Activated naive CD8-positive, alpha-beta T cell treated with anti-CD3 and anti-CD28 coated beads, Interleukin-2, amount 10 ng/mL, durations not matched to agents 7 days and 5 days (primary cell): ENCODE data around the gene RARA. TPM values are rescaled to one million over a fixed set of nuclear protein-coding genes. Genes with fewer than 3 reads are reported as not detected.
"Not testable (repeated sequence)": the region's sequence is repeated elsewhere in the genome, so short reads cannot be mapped to it uniquely, and the experiment has no call there.

ENCODE experiments used
- ATAC-seq: fragments of 150-1000 bp; cut with Tn5 transposase; one replicate; pipeline ENCODE4 v1.10.0; 2021; ENCODE audit warnings: low read depth, moderate library complexity
- POLR2A ChIA-PET: fragments of 350-600 bp; sonication (Branson Sonifier 250); formaldehyde crosslinking; loops from one replicate; lab custom pipeline; 2021; ENCODE audit warnings: antibody characterized with exemption; lab: Charles Lee
- DNase-seq: peaks from one replicate; pipeline ENCODE4 v3.0.0; 2021
- H3K27ac Mint-ChIP-seq: one replicate; pipeline ENCODE4 v1.8.0; 2022; ENCODE audit warnings: mild to moderate bottlenecking, mixed read lengths
- H3K27me3 Mint-ChIP-seq: one replicate; pipeline ENCODE4 v1.8.0; 2022; ENCODE audit warnings: mild to moderate bottlenecking, moderate library complexity, mixed read lengths
- H3K36me3 Mint-ChIP-seq: one replicate; pipeline ENCODE4 v1.8.0; 2021; ENCODE audit warnings: mild to moderate bottlenecking, mixed read lengths
- H3K4me1 Mint-ChIP-seq: one replicate; pipeline ENCODE4 v1.8.0; 2021; ENCODE audit warnings: mixed read lengths
- H3K4me3 Mint-ChIP-seq: one replicate; pipeline ENCODE4 v1.8.0; 2022; ENCODE audit warnings: mild to moderate bottlenecking, moderate library complexity, mixed read lengths
- H3K9me3 Mint-ChIP-seq: one replicate; pipeline ENCODE4 v1.8.0; 2021; ENCODE audit warnings: mixed read lengths
- total RNA-seq, 2 experiments: library from RNA; stranded (reverse); gene quantifications; one replicate each; pipeline ENCODE4 v1.2.3, GENCODE V29; 2021

RARA gene
- total RNA-seq, 2 experiments from 2014 or later = 51.7 to 53.6 TPM

- H3K4me3 Mint-ChIP-seq, DNase-seq, ATAC-seq, H3K9me3 Mint-ChIP-seq, H3K36me3 Mint-ChIP-seq, POLR2A ChIA-PET, H3K27ac Mint-ChIP-seq: not testable (repeated sequence)
- Mint-ChIP-seq H3K4me1 (peaks cover 11% of the 10 kb centered on the region), H3K27me3 (peaks cover 16% of the 10 kb centered on the region)
Observed at GRCh38 chr17:40375786-40376185, 66.8 kb downstream of the RARA start.

GRCh38 chr17:40376541-40376940, 67.6 kb downstream of the RARA start:
- DNase-seq, H3K27ac Mint-ChIP-seq, POLR2A ChIA-PET, H3K36me3 Mint-ChIP-seq, H3K9me3 Mint-ChIP-seq: not testable (repeated sequence)
- Mint-ChIP-seq H3K4me1 (peaks cover 11% of the 10 kb centered on the region), H3K27me3 (peaks cover 16% of the 10 kb centered on the region), H3K4me3 (peak overlapping the region; percentile 21)
- ATAC-seq = peak; percentile 18

- Mint-ChIP-seq H3K27ac (no peak overlapping the region), H3K27me3 (peaks cover 16% of the 10 kb centered on the region), H3K4me1 (peaks cover 7% of the 10 kb centered on the region), H3K4me3 (no peak overlapping the region), H3K36me3 (no peaks in the 10 kb centered on the region), H3K9me3 (peaks cover 4% of the 10 kb centered on the region)
- no peak for ATAC-seq
- no peak for DNase-seq
- POLR2A ChIA-PET = no interaction called here
Observed at GRCh38 chr17:40377832-40378231, 68.9 kb downstream of the RARA start.

GRCh38 chr17:40378966-40379365, 70.0 kb downstream of the RARA start:
- Mint-ChIP-seq H3K27me3 (peaks cover 16% of the 10 kb centered on the region), H3K36me3 (peaks cover 2% of the 10 kb centered on the region), H3K4me3 (no peak overlapping the region), H3K4me1 (peaks cover 6% of the 10 kb centered on the region), H3K27ac (no peak overlapping the region), H3K9me3 (peaks cover 4% of the 10 kb centered on the region)
- POLR2A ChIA-PET = no interaction called here
- ATAC-seq (no peak), DNase-seq (no peak)

- H3K4me1 Mint-ChIP-seq = no peaks in the 10 kb centered on the region
- H3K4me3 Mint-ChIP-seq = no peak overlapping the region
- no peaks in the 10 kb centered on the region for H3K9me3 Mint-ChIP-seq
- no peak for ATAC-seq
- POLR2A ChIA-PET = interaction anchor here (0.7 to 1.3 kb wide), 3 partner anchors 25 to 157 kb away, joined by 3 to 4 read pairs (median 4); no protein-coding TSS in a partner anchor
- peaks cover 7% of the 10 kb centered on the region for H3K36me3 Mint-ChIP-seq
- H3K27ac Mint-ChIP-seq = no peak overlapping the region
- DNase-seq = no peak
- peaks cover 8% of the 10 kb centered on the region for H3K27me3 Mint-ChIP-seq
Observed at GRCh38 chr17:40382251-40382650, 73.3 kb downstream of the RARA start.

- not testable (repeated sequence) for ATAC-seq, H3K4me1 Mint-ChIP-seq, H3K4me3 Mint-ChIP-seq, H3K9me3 Mint-ChIP-seq, H3K27me3 Mint-ChIP-seq, DNase-seq, H3K27ac Mint-ChIP-seq
- POLR2A ChIA-PET = interaction anchor here (0.7 to 1.3 kb wide), 3 partner anchors 9 to 31 kb away, joined by 3 read pairs; partner anchors contain the start of gene TOP2A
- peaks cover 26% of the 10 kb centered on the region for H3K36me3 Mint-ChIP-seq
Observed at GRCh38 chr17:40386555-40386954, 77.6 kb downstream of the RARA start.

GRCh38 chr17:40399185-40399584, 90.2 kb downstream of the RARA start:
- Mint-ChIP-seq H3K9me3 (no peaks in the 10 kb centered on the region), H3K4me3 (no peak overlapping the region), H3K36me3 (peaks cover 49% of the 10 kb centered on the region), H3K27me3 (no peaks in the 10 kb centered on the region), H3K27ac (no peak overlapping the region), H3K4me1 (peaks cover 14% of the 10 kb centered on the region)
- ATAC-seq = peak; percentile 42
- no peak for DNase-seq
- POLR2A ChIA-PET = interaction anchor here (0.6 to 1.5 kb wide), 3 partner anchors 10 to 111 kb away, joined by 3 to 5 read pairs (median 3); partner anchors contain the start of gene TOP2A

GRCh38 chr17:40402668-40403067, 93.7 kb downstream of the RARA start:
- H3K27me3 Mint-ChIP-seq = no peaks in the 10 kb centered on the region
- peaks cover 18% of the 10 kb centered on the region for H3K4me1 Mint-ChIP-seq
- H3K9me3 Mint-ChIP-seq = no peaks in the 10 kb centered on the region
- peaks cover 57% of the 10 kb centered on the region for H3K36me3 Mint-ChIP-seq
- peak overlapping the region; percentile 65 for H3K27ac Mint-ChIP-seq
- peak overlapping the region; percentile 35 for H3K4me3 Mint-ChIP-seq
- no peak for DNase-seq
- no peak for ATAC-seq
- POLR2A ChIA-PET = interaction anchor here (0.6 to 1.0 kb wide), 3 partner anchors 9 to 41 kb away, joined by 3 to 6 read pairs (median 3); no protein-coding TSS in a partner anchor

GRCh38 chr17:40404003-40404402, 95.0 kb downstream of the RARA start:
- Mint-ChIP-seq H3K36me3 (peaks cover 55% of the 10 kb centered on the region), H3K27ac (no peak overlapping the region), H3K27me3 (no peaks in the 10 kb centered on the region), H3K9me3 (no peaks in the 10 kb centered on the region), H3K4me3 (no peak overlapping the region), H3K4me1 (peaks cover 18% of the 10 kb centered on the region)
- POLR2A ChIA-PET = interaction anchor here (1.0 to 1.4 kb wide), 2 partner anchors 9 to 10 kb away, joined by 3 to 5 read pairs; no protein-coding TSS in a partner anchor
- DNase-seq (no peak), ATAC-seq (no peak)

Other genes starting within 250 kb of the RARA start
- 10 to 100 TPM; 19.9 to 20.3 TPM for gene THRA, start 246.2 kb upstream of the RARA start, total RNA-seq
- gene NR1D1, start 208.6 kb upstream of the RARA start, total RNA-seq = 1 to 10 TPM; 5.0 to 5.8 TPM
- 100 to 1,000 TPM; 107 to 110 TPM for gene MSL1, start 187.2 kb upstream of the RARA start, total RNA-seq
- 100 to 1,000 TPM; 100 to 101 TPM for gene CASC3, start 168.6 kb upstream of the RARA start, total RNA-seq
- 1 to 10 TPM; 4.9 to 5.4 TPM for gene RAPGEFL1, start 131.7 kb upstream of the RARA start, total RNA-seq
- gene WIPF2, start 89.9 kb upstream of the RARA start, total RNA-seq = 10 to 100 TPM; 27.7 to 28.5 TPM
- 10 to 100 TPM; 67.9 to 75.2 TPM for gene CDC6, start 21.3 kb upstream of the RARA start, total RNA-seq
- under 1 TPM in 1 of 2 experiments, not detected in 1; 0.48 TPM for gene GJD3, start 55.6 kb downstream of the RARA start, total RNA-seq
- 100 to 1,000 TPM; 313 to 314 TPM for gene TOP2A, start 108.7 kb downstream of the RARA start, total RNA-seq
- 10 to 100 TPM; 12.2 to 13.2 TPM for gene IGFBP4, start 134.3 kb downstream of the RARA start, total RNA-seq
- 1 to 10 TPM; 9.0 to 9.7 TPM for gene TNS4, start 192.4 kb downstream of the RARA start, total RNA-seq